ENCODE measurements around the gene SAMD1. TPM values are rescaled to one million over a fixed set of nuclear protein-coding genes. Genes with fewer than 3 reads are reported as not detected.

Gene SAMD1
- total and polyA plus RNA-seq, 2 of the 13 experiments (the other 11 are each of a cell fraction or from before 2014, with no cell fraction given), result 17.5 to 45.0 TPM

DNA sequence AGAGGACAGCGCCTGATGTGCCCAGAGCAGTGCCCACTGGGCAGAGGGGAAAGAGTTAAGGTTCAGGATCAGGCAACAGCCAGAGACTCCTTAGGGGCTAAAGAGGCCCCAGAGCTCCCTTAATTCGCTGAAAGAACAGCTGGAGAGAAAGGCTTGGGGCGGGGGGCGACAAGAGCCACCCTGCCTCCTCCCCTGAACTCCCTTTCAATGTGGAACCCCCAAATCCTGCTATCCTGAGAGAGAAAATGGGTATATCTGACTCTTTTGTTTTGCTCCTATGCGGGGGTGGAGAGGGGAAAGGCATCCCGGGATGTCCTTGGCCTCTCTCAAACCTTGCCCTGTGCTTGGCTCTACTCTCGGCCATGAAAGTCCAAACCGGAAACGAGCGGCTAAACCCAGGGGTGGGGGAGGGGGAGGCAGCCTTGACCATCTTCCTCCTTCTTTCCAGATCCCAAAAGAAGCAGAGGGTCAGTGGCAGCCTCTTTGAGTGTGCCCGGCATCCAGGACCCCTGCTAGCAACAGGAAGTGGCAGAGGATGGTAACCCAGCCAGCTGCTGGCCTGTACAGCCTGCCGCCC, 22.3 kb upstream of the SAMD1 start:
- H3K4me3 ChIP-seq (replicated peaks in 1 of 3; ENCODE audit: insufficient read depth in 1 of 3, low read depth in 2 of 3, low read length in 3 of 3), result peak overlapping the region in 1 of 3 experiments; percentile 20; a peak in 2 of 6 replicates
- no peaks in the 10 kb centered on the region for H3K36me3 ChIP-seq (replicated peaks in 1 of 2; ENCODE audit: control insufficient read depth in 1 of 2, insufficient read depth in 2 of 2, low read length in 2 of 2)
- intact Hi-C loops (cut with micrococcal nuclease; ENCODE audit: unreplicated experiment), result no loop called here
- H3K4me1 ChIP-seq (ENCODE audit: insufficient read depth, low read length), result peaks cover 60% of the 10 kb centered on the region
- H3K27me3 ChIP-seq (ENCODE audit: control insufficient read depth in 1 of 2, insufficient read depth in 2 of 2, low read length in 2 of 2), result no peaks in the 10 kb centered on the region
- H3K9me3 ChIP-seq (ENCODE audit: low read length), result no peaks in the 10 kb centered on the region
- ChIA-PET CTCF (ENCODE audit: low intra/inter-chr PET ratio, low total read pairs) (interaction anchor here (0.9 kb wide), 1 partner anchor 15 kb away, joined by 3 read pairs; no protein-coding TSS in a partner anchor), POLR2A (interaction anchor here (2.8 kb wide), 1 partner anchor 24 kb away, joined by 11 read pairs; the partner anchor contains the start of gene ASF1B)
- peaks cover 12% of the 10 kb centered on the region for H3K79me2 ChIP-seq (ENCODE audit: insufficient read depth, low read length)
- ATAC-seq, result no peak
- peak overlapping the region; percentile 76 for H3K27ac ChIP-seq (ENCODE audit: extremely low read length, insufficient read depth, low read length)
- H2AFZ ChIP-seq (ENCODE audit: low read length), result no peak overlapping the region
- BruUV-seq (replicated peaks), result no TSS peak
- peak overlapping the region; percentile 57 for H3K4me2 ChIP-seq (ENCODE audit: low read depth, low read length)
- H3K9ac ChIP-seq (ENCODE audit: insufficient read depth, low read depth, low read length), result peak overlapping the region; percentile 53
- FAIRE-seq, result peak; percentile 60
- DNase-seq (ENCODE audit: low spot score), result peak; percentile 29
- in situ Hi-C loops (cut with HindIII; ENCODE audit: extremely low pct_ligation_motif_present, low pct_unique_long_range_greater_than_20kb), result no loop called here
- WGBS (ENCODE audit: low lambda C conversion rate), result 62% methylated on average over 7 of the region's 12 CpGs
- H4K20me1 ChIP-seq (ENCODE audit: insufficient read depth, low read length), result no peaks in the 10 kb centered on the region
- TF ChIP-seq PITX1 (CRISPR knock-in tag; IDR thresholded peaks at IDR 0.05) (peak; percentile 63), RXRB (CRISPR knock-in tag; IDR thresholded peaks at IDR 0.05; ENCODE audit: borderline replicate concordance) (peak; percentile 60; the same call in 1 of the 2 replicates), ZNF501 (CRISPR knock-in tag; IDR thresholded peaks at IDR 0.05) (0 out of 2 replicates have a peak, but pooled peaks have one; percentile 13), MED1 (CRISPR knock-in tag; IDR thresholded peaks at IDR 0.05) (peak; percentile 27; the same call in 1 of the 2 replicates), NR2C2 (CRISPR knock-in tag; IDR thresholded peaks at IDR 0.05; ENCODE audit: borderline replicate concordance) (peak; percentile 52; the same call in 1 of the 2 replicates), ATF1 (CRISPR knock-in tag; IDR thresholded peaks at IDR 0.05) (no peak), NR2F1 (CRISPR knock-in tag; IDR thresholded peaks at IDR 0.05) (peak in 1 of 2 experiments; percentile 41; a peak in 1 of 4 replicates), ZSCAN30 (CRISPR knock-in tag; IDR thresholded peaks at IDR 0.05) (no peak), SRSF4 (IDR thresholded peaks at IDR 0.05; ENCODE audit: low read depth, low read length, poor library complexity, severe bottlenecking) (no peak), ZNF652 (CRISPR knock-in tag; IDR thresholded peaks at IDR 0.05; ENCODE audit: borderline replicate concordance, low read depth) (peak; percentile 36), ZNF232 (CRISPR knock-in tag; IDR thresholded peaks at IDR 0.05; ENCODE audit: borderline replicate concordance) (no peak), ELF1 (CRISPR knock-in tag; IDR thresholded peaks at IDR 0.05) (peak; percentile 53; the same call in 1 of the 2 replicates), ZNF629 (CRISPR knock-in tag; conservative IDR thresholded peaks at IDR 0.05) (peak; percentile 57; the same call in 1 of the 2 replicates), SMAD3 (CRISPR knock-in tag; IDR thresholded peaks at IDR 0.05) (no peak), GTF3A (CRISPR knock-in tag; conservative IDR thresholded peaks at IDR 0.05) (0 out of 2 replicates have a peak, but pooled peaks have one; percentile 29)
- TF ChIP-seq, protein P1, sequence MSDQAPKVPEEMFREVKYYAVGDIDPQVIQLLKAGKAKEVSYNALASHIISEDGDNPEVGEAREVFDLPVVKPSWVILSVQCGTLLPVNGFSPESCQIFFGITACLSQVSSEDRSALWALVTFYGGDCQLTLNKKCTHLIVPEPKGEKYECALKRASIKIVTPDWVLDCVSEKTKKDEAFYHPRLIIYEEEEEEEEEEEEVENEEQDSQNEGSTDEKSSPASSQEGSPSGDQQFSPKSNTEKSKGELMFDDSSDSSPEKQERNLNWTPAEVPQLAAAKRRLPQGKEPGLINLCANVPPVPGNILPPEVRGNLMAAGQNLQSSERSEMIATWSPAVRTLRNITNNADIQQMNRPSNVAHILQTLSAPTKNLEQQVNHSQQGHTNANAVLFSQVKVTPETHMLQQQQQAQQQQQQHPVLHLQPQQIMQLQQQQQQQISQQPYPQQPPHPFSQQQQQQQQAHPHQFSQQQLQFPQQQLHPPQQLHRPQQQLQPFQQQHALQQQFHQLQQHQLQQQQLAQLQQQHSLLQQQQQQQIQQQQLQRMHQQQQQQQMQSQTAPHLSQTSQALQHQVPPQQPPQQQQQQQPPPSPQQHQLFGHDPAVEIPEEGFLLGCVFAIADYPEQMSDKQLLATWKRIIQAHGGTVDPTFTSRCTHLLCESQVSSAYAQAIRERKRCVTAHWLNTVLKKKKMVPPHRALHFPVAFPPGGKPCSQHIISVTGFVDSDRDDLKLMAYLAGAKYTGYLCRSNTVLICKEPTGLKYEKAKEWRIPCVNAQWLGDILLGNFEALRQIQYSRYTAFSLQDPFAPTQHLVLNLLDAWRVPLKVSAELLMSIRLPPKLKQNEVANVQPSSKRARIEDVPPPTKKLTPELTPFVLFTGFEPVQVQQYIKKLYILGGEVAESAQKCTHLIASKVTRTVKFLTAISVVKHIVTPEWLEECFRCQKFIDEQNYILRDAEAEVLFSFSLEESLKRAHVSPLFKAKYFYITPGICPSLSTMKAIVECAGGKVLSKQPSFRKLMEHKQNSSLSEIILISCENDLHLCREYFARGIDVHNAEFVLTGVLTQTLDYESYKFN (CRISPR knock-in tag; conservative IDR thresholded peaks at IDR 0.05), result peak; percentile 90
- TF ChIP-seq, protein P2, sequence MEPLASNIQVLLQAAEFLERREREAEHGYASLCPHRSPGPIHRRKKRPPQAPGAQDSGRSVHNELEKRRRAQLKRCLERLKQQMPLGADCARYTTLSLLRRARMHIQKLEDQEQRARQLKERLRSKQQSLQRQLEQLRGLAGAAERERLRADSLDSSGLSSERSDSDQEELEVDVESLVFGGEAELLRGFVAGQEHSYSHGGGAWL (CRISPR knock-in tag; IDR thresholded peaks at IDR 0.05), result peak; percentile 24; the same call in 1 of the 2 replicates
- TF ChIP-seq, protein P3, sequence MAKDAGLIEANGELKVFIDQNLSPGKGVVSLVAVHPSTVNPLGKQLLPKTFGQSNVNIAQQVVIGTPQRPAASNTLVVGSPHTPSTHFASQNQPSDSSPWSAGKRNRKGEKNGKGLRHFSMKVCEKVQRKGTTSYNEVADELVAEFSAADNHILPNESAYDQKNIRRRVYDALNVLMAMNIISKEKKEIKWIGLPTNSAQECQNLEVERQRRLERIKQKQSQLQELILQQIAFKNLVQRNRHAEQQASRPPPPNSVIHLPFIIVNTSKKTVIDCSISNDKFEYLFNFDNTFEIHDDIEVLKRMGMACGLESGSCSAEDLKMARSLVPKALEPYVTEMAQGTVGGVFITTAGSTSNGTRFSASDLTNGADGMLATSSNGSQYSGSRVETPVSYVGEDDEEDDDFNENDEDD (CRISPR knock-in tag; IDR thresholded peaks at IDR 0.05; ENCODE audit: borderline replicate concordance), result no peak
- TF ChIP-seq, protein P4, sequence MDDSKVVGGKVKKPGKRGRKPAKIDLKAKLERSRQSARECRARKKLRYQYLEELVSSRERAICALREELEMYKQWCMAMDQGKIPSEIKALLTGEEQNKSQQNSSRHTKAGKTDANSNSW (CRISPR knock-in tag; IDR thresholded peaks at IDR 0.05; ENCODE audit: borderline replicate concordance), result no peak
